Smooth muscle cell (in vitro differentiated cells): ENCODE data around the gene PVALEF. TPM values are rescaled to one million over a fixed set of nuclear protein-coding genes. Genes with fewer than 3 reads are reported as not detected.
"Not testable (repeated sequence)": the region's sequence is repeated elsewhere in the genome, so short reads cannot be mapped to it uniquely, and the experiment has no call there.

Experiments
- DNase-seq: peaks from one replicate; lab custom pipeline; 2025; ENCODE audit not compliant: unreplicated experiment; lab: John Stamatoyannopoulos, UW
- H2AFZ ChIP-seq: fragments of 200-600 bp; sonication (generic); 2 replicates; pipeline ENCODE4 v1.6.0; 2016; ENCODE audit warnings: antibody characterized with exemption, low read depth, mild to moderate bottlenecking
- H3F3A ChIP-seq: fragments of 200-600 bp; sonication (generic); 2 replicates; pipeline ENCODE4 v1.6.0; 2017; ENCODE audit warnings: antibody characterized with exemption, low read depth
- H3K27ac ChIP-seq: fragments of 200-600 bp; sonication (generic); 2 replicates; pipeline ENCODE4 v1.5.1; 2016; ENCODE audit warnings: low read depth, mild to moderate bottlenecking
- H3K27me3 ChIP-seq: fragments of 200-600 bp; sonication (generic); 2 replicates; pipeline ENCODE4 v1.6.1; 2016; ENCODE audit warnings: low read depth, mild to moderate bottlenecking
- H3K36me3 ChIP-seq: fragments of 200-600 bp; sonication (generic); 2 replicates; pipeline ENCODE4 v1.5.1; 2016; ENCODE audit warnings: low read depth
- H3K4me1 ChIP-seq: fragments of 200-600 bp; sonication (generic); 2 replicates; pipeline ENCODE4 v1.5.1; 2016; ENCODE audit warnings: low read depth
- H3K4me2 ChIP-seq: fragments of 200-600 bp; sonication (generic); 2 replicates; pipeline ENCODE4 v1.6.0; 2016; ENCODE audit warnings: mild to moderate bottlenecking
- H3K4me3 ChIP-seq: fragments of 200-600 bp; sonication (generic); 2 replicates; pipeline ENCODE4 v1.5.1; 2016; ENCODE audit warnings: mild to moderate bottlenecking
- H3K79me2 ChIP-seq: fragments of 200-600 bp; sonication (generic); 2 replicates; pipeline ENCODE4 v1.6.0; 2016; ENCODE audit warnings: low read depth, mild to moderate bottlenecking
- H3K9ac ChIP-seq: fragments of 200-600 bp; sonication (generic); 2 replicates; pipeline ENCODE4 v1.6.0; 2016; ENCODE audit warnings: low read depth
- H3K9me3 ChIP-seq: fragments of 200-600 bp; sonication (generic); replicated peaks from 2 replicates; pipeline ENCODE4 v1.5.1; 2016; ENCODE audit warnings: low read depth
- H4K20me1 ChIP-seq: fragments of 200-600 bp; sonication (generic); 2 replicates; pipeline ENCODE4 v1.6.0; 2016; ENCODE audit warnings: low read depth
- CTCF ChIP-seq: fragments of 200-600 bp; sonication (generic); IDR thresholded peaks from 2 replicates; pipeline ENCODE4 v1.5.1; 2017; ENCODE audit warnings: borderline replicate concordance, mild to moderate bottlenecking, antibody characterized with exemption; ENCODE audit not compliant: insufficient read depth, poor library complexity, severe bottlenecking
- WGBS: methylation state at CpG from one replicate; pipeline ENCODE4 v1.1.7; 2016; ENCODE audit warnings: low lambda C conversion rate; 5-methylcytosine and 5-hydroxymethylcytosine counted together
- polyA plus RNA-seq: library from polyadenylated mRNA; unstranded; fragments of >200 nt; fragmentation: Nextera tagmentation; extraction: Ambion mirVana; gene quantifications from 2 replicates; pipeline ENCODE4 v1.2.1, GENCODE V29; 2016
- total RNA-seq: library from RNA; depleted of rRNA; stranded (reverse); fragments of >200 nt; gene quantifications from 2 replicates; pipeline ENCODE4 v1.2.3, GENCODE V29; 2014

PVALEF gene
- total and polyA plus RNA-seq, 2 experiments from 2014 or later: not detected

- H3K79me2 ChIP-seq: no peaks in the 10 kb centered on the region
- no peak overlapping the region for H3K4me3 ChIP-seq
- no peaks in the 10 kb centered on the region for H3K4me1 ChIP-seq
- WGBS: 83% methylated on average over 10 of the region's 11 CpGs
- no peak overlapping the region for H2AFZ ChIP-seq
- no peak overlapping the region for H3K4me2 ChIP-seq
- H3F3A ChIP-seq: no peaks in the 10 kb centered on the region
- no peak overlapping the region for H3K27ac ChIP-seq
- no peak overlapping the region for H3K9ac ChIP-seq
- H3K9me3 ChIP-seq: no peaks in the 10 kb centered on the region
- no peaks in the 10 kb centered on the region for H3K27me3 ChIP-seq
- DNase-seq: no peak
- no peak for TF ChIP-seq CTCF
- H4K20me1 ChIP-seq: no peaks in the 10 kb centered on the region
- no peaks in the 10 kb centered on the region for H3K36me3 ChIP-seq
These were observed 22.1 kb upstream of the PVALEF start for GRCh38 chr17:81143200-81143527.

- H3K4me3 ChIP-seq: no peak overlapping the region
- no peak overlapping the region for H2AFZ ChIP-seq
- H4K20me1 ChIP-seq: no peaks in the 10 kb centered on the region
- no peaks in the 10 kb centered on the region for H3F3A ChIP-seq
- H3K4me2 ChIP-seq: no peak overlapping the region
- no peaks in the 10 kb centered on the region for H3K79me2 ChIP-seq
- WGBS: 96% methylated on average over 17 of the region's 17 CpGs
- H3K4me1 ChIP-seq: no peaks in the 10 kb centered on the region
- no peaks in the 10 kb centered on the region for H3K27me3 ChIP-seq
- no peak overlapping the region for H3K9ac ChIP-seq
- H3K9me3 ChIP-seq: no peaks in the 10 kb centered on the region
- H3K27ac ChIP-seq: no peak overlapping the region
- no peaks in the 10 kb centered on the region for H3K36me3 ChIP-seq
- DNase-seq: no peak
- TF ChIP-seq CTCF: no peak
These were observed 21.4 kb upstream of the PVALEF start for GRCh38 chr17:81143717-81144422.

GRCh38 chr17:81144423-81144781, 20.9 kb upstream of the PVALEF start:
- Histone ChIP-seq H3K9ac (no peak overlapping the region), H3K4me3 (no peak overlapping the region), H3K9me3 (no peaks in the 10 kb centered on the region), H3K27me3 (no peaks in the 10 kb centered on the region), H3K36me3 (no peaks in the 10 kb centered on the region), H4K20me1 (no peaks in the 10 kb centered on the region), H3K4me2 (no peak overlapping the region), H2AFZ (no peak overlapping the region), H3K4me1 (no peaks in the 10 kb centered on the region), H3F3A (no peaks in the 10 kb centered on the region), H3K27ac (no peak overlapping the region), H3K79me2 (no peaks in the 10 kb centered on the region)
- WGBS: 90% methylated on average over 12 of the region's 14 CpGs
- no peak for DNase-seq
- no peak for TF ChIP-seq CTCF

GRCh38 chr17:81146208-81146607, 19.1 kb upstream of the PVALEF start:
- H3K9me3 ChIP-seq, H3K9ac ChIP-seq, H2AFZ ChIP-seq, H3K36me3 ChIP-seq, H3K27me3 ChIP-seq, H4K20me1 ChIP-seq, H3K27ac ChIP-seq, H3K4me1 ChIP-seq, H3K4me3 ChIP-seq, H3K79me2 ChIP-seq, DNase-seq, H3K4me2 ChIP-seq, H3F3A ChIP-seq: not testable (repeated sequence)
- 95% methylated on average over 10 of the region's 10 CpGs for WGBS
